ENCODE measurements around the gene TMC1.

TMC1 gene

DNA sequence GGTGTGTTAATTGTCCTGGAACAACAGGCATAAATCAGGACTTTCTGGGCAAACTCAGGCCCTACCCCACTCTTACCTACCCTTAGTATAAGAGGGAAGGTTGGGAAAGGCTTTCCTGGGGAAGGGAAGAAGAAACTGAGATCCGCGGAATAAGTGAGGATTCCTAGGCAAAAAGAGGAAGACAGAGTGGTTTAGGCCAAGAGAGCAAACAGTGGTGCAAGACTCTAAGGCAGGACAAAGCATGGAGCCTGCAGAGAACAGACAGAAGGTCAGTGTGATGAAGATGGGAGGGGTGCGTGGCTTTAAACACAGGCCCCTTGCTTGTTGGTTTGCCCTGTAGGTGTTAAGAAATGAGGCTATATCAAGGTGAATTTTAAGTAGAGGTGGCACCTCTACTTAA lies 69.4 kb downstream of the TMC1 start:
- H3K9ac ChIP-seq (ENCODE audit: low read length in 2 of 2): no peak overlapping the region
- H3K4me1 ChIP-seq (ENCODE audit: control insufficient read depth, insufficient read depth, low read length): peaks cover 10% of the 10 kb centered on the region
- H3K4me3 ChIP-seq (ENCODE audit: low read length in 2 of 2): no peak overlapping the region
- H3K9me3 ChIP-seq (ENCODE audit: control insufficient read depth in 2 of 2, low read length in 2 of 2): no peaks in the 10 kb centered on the region
- no peak overlapping the region for H3K27ac ChIP-seq (ENCODE audit: low read length)
- H3K36me3 ChIP-seq (ENCODE audit: control insufficient read depth in 2 of 2, insufficient read depth in 2 of 2, low read length in 2 of 2): no peaks in the 10 kb centered on the region
- H3K27me3 ChIP-seq (ENCODE audit: control insufficient read depth in 1 of 2, insufficient read depth in 2 of 2, low read length in 2 of 2): no peaks in the 10 kb centered on the region

DNA sequence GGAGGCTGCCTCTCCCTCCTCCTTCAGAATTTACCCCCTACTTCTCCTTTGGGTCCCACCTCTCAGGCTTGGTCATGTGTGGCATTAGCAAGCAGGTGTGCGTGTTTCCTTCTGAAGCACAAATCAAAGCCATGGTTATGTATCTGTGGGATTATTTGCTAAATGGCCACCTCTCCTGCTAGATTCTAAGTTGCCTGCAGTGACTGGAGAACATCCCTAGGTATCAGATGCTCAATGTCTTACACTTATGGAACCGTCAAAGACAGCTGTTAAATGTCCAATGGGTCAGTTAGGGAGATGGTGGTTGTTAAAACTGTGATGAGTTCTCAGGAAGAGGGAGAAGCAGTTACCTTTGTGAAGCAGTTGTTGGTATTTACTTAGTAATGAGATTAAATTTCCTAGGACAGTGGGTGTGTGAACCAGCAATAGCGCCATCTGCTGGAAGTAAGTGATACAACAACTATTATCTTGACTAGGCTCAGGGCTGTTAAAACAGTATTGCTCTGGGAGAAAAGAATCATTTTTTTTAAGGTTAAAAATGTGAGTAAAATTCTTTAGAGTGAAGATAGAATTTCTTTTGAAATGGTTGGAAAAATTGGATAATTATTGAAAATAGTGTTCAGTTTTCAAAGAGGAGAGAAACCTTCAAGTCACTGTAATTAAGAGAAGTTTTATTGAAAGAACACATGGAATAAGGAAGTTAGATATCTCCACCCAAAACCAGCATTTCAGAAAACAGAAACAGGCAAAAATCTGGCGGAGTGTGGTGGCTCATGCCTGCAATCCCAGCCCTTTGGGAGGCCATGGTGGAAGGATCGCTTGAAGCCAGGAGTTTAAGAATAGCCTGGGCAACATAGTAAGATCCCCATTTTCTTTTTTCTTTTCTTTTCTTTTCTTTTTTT lies 71.3 kb downstream of the TMC1 start:
- Histone ChIP-seq H3K36me3 (ENCODE audit: control insufficient read depth in 2 of 2, insufficient read depth in 2 of 2, low read length in 2 of 2) (no peaks in the 10 kb centered on the region), H3K9me3 (ENCODE audit: control insufficient read depth in 2 of 2, low read length in 2 of 2) (no peaks in the 10 kb centered on the region), H3K4me1 (ENCODE audit: control insufficient read depth, insufficient read depth, low read length) (no peaks in the 10 kb centered on the region), H3K9ac (ENCODE audit: low read length in 2 of 2) (no peak overlapping the region), H3K27ac (ENCODE audit: low read length) (no peak overlapping the region), H3K27me3 (ENCODE audit: control insufficient read depth in 1 of 2, insufficient read depth in 2 of 2, low read length in 2 of 2) (no peaks in the 10 kb centered on the region), H3K4me3 (ENCODE audit: low read length in 2 of 2) (no peak overlapping the region)

DNA sequence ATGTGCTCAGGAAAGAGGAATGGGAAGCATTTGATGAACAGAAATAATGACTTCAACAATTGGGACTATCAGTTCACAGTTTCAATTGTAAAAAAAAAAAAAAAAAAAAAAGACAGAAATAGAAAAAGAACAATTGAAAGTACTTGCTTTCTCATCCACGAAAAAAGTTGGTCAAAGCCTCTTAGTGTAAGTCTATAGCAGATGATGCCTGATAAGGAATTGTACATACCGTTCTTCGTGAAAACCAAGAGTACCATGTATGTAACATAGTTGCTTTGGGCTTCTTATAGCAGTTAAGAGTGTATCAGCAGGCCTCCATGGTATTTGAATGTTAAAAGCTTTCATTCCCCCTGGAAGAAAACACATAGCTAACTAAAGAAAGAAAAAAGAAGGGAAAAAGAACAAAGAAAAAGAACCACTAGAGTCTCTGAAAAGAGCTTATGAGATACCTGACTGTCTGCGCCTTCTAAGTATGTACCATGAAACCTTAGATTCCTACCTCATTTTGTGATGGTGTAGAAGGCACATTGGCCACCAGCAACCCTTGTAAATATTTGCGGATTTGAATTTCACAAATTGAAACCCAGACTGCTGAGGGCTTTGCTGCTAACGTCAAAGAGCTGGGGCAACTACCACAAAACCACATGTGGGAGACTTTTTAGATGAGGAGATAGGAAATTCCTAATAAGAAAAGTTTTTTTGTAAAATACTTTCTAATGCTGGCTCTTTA lies 75.2 kb downstream of the TMC1 start:
- Histone ChIP-seq H3K9me3 (ENCODE audit: control insufficient read depth in 2 of 2, low read length in 2 of 2) (no peaks in the 10 kb centered on the region), H3K9ac (ENCODE audit: low read length in 2 of 2) (no peak overlapping the region)

DNA sequence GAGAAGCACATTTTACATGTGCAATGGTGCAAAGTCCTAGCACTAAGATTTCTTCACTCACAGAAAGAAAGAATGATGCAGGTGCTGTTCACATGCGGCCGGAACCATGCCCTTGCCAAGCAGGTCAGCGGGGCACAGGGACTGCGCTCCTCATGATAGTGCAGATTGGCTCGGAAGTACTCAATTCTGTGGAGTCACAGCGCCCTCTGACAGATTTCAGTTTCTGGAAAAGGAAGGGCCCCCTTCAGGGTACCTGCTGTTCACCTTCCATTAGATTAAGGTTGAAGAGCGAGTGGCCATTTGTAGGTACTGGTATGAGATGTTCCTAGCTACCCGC lies 75.7 kb downstream of the TMC1 start:
- no peaks in the 10 kb centered on the region for H3K4me1 ChIP-seq (ENCODE audit: control insufficient read depth, insufficient read depth, low read length)
- H3K27me3 ChIP-seq (ENCODE audit: control insufficient read depth in 1 of 2, insufficient read depth in 2 of 2, low read length in 2 of 2): no peaks in the 10 kb centered on the region
- H3K36me3 ChIP-seq (ENCODE audit: control insufficient read depth in 2 of 2, insufficient read depth in 2 of 2, low read length in 2 of 2): no peaks in the 10 kb centered on the region
- no peaks in the 10 kb centered on the region for H3K9me3 ChIP-seq (ENCODE audit: control insufficient read depth in 2 of 2, low read length in 2 of 2)
- no peak overlapping the region for H3K27ac ChIP-seq (ENCODE audit: low read length)
- H3K9ac ChIP-seq (ENCODE audit: low read length in 2 of 2): no peak overlapping the region
- H3K4me3 ChIP-seq (ENCODE audit: low read length in 2 of 2): no peak overlapping the region

More for the DNA sequence above, 75.2 kb downstream of the TMC1 start:
- Histone ChIP-seq H3K4me1 (ENCODE audit: control insufficient read depth, insufficient read depth, low read length) (no peaks in the 10 kb centered on the region), H3K36me3 (ENCODE audit: control insufficient read depth in 2 of 2, insufficient read depth in 2 of 2, low read length in 2 of 2) (no peaks in the 10 kb centered on the region), H3K27me3 (ENCODE audit: control insufficient read depth in 1 of 2, insufficient read depth in 2 of 2, low read length in 2 of 2) (no peaks in the 10 kb centered on the region), H3K27ac (ENCODE audit: low read length) (no peak overlapping the region), H3K4me3 (ENCODE audit: low read length in 2 of 2) (no peak overlapping the region)

DNA sequence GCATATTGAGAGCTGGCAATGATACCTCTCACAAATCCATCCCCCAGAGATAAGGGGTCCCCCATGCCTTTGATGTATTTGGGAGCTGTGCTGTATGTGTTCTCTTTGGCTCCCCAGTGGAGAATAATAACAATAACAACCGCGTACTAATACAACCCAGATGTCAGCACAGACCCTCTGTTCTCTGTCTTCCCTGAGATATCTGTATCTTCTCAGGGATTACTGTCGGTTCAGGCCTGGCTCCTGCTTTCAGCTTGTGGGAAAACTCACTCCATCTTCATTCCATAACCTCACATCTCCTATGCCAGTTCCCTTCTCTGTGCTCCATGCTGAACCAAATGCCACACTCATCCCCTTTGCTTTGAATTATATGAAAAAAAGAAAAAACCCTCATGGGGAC lies 76.2 kb downstream of the TMC1 start:
- no peaks in the 10 kb centered on the region for H3K27me3 ChIP-seq (ENCODE audit: control insufficient read depth in 1 of 2, insufficient read depth in 2 of 2, low read length in 2 of 2)
- H3K27ac ChIP-seq (ENCODE audit: low read length): no peak overlapping the region
- H3K9me3 ChIP-seq (ENCODE audit: control insufficient read depth in 2 of 2, low read length in 2 of 2): no peaks in the 10 kb centered on the region
- H3K9ac ChIP-seq (ENCODE audit: low read length in 2 of 2): no peak overlapping the region
- H3K36me3 ChIP-seq (ENCODE audit: control insufficient read depth in 2 of 2, insufficient read depth in 2 of 2, low read length in 2 of 2): no peaks in the 10 kb centered on the region
- H3K4me3 ChIP-seq (ENCODE audit: low read length in 2 of 2): no peak overlapping the region
- no peaks in the 10 kb centered on the region for H3K4me1 ChIP-seq (ENCODE audit: control insufficient read depth, insufficient read depth, low read length)

DNA sequence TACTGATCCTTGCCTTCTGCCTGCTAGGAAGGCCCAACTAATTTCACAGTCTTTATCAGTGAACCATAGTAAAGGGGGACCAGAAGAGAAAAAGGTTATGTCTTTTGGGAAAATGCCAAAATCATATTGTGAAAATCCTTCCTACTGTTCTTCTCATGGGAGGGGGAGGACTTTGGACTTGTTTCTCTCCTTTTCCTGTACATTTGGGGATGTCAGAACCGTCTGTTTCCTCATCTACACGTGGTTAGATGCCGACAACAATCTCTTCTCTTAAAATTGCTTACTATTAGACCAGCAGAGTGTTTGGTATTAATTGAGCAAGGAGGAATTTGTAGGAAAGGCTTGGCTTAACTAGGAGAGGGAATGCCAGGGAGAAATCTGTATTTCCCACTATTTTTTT lies 77.2 kb downstream of the TMC1 start:
- Histone ChIP-seq H3K9me3 (ENCODE audit: control insufficient read depth in 2 of 2, low read length in 2 of 2) (no peaks in the 10 kb centered on the region), H3K9ac (ENCODE audit: low read length in 2 of 2) (no peak overlapping the region), H3K27ac (ENCODE audit: low read length) (no peak overlapping the region), H3K4me1 (ENCODE audit: control insufficient read depth, insufficient read depth, low read length) (no peaks in the 10 kb centered on the region), H3K36me3 (ENCODE audit: control insufficient read depth in 2 of 2, insufficient read depth in 2 of 2, low read length in 2 of 2) (no peaks in the 10 kb centered on the region), H3K4me3 (ENCODE audit: low read length in 2 of 2) (no peak overlapping the region), H3K27me3 (ENCODE audit: control insufficient read depth in 1 of 2, insufficient read depth in 2 of 2, low read length in 2 of 2) (no peaks in the 10 kb centered on the region)

DNA sequence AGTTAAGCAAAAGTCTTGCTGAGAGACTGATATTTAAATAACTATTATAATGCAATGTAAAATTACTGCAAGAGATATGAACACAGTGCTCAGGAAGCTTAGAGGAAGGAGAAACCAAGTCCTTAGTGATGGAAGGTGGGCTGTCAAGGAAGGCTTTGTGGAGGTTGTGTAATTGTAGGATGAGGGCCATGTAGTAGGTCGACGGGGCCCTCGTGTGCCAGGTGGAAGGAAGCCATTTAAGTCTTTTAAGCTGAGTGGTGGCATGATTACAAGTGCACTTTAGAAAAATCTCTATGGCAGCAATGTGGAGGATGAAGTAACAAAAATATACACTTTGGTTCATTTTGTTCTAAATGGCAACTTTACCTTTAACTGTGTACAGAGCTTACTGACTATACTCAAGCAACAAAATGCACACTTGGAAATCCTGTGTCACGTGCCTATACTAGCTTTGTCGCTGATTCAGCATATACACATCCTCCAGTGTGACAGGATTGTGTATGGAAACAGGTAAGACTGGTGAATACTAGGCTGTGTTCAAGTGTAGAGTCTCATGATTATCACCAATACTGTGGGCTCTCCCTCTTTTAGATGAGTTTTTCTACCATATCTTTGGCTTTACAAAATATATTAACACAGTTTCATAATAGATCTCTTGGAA lies 78.6 kb downstream of the TMC1 start:
- Histone ChIP-seq H3K4me3 (ENCODE audit: low read length in 2 of 2) (no peak overlapping the region), H3K9me3 (ENCODE audit: control insufficient read depth in 2 of 2, low read length in 2 of 2) (no peaks in the 10 kb centered on the region), H3K4me1 (ENCODE audit: control insufficient read depth, insufficient read depth, low read length) (no peaks in the 10 kb centered on the region), H3K36me3 (ENCODE audit: control insufficient read depth in 2 of 2, insufficient read depth in 2 of 2, low read length in 2 of 2) (no peaks in the 10 kb centered on the region), H3K9ac (ENCODE audit: low read length in 2 of 2) (no peak overlapping the region), H3K27ac (ENCODE audit: low read length) (no peak overlapping the region), H3K27me3 (ENCODE audit: control insufficient read depth in 1 of 2, insufficient read depth in 2 of 2, low read length in 2 of 2) (no peaks in the 10 kb centered on the region)

DNA sequence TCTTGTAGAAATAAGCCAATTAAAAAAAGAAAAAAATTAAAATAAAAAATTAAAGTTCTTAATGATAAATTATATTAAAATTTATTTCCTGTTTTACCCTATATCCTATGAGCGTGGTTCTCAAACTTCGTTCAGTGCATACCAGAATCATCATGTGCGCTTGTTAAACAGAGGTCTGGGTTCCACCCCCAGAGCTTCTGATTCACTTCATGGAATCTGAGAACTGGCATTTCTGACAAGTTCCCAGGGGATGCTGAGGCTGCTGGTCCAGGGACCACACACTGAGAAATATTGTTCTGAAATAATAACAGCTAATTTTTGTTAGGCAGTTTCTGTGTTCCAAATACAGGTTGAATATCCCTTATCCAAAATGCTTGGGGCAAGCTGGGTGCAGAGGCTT lies 79.3 kb downstream of the TMC1 start:
- Histone ChIP-seq H3K9ac (ENCODE audit: low read length in 2 of 2) (no peak overlapping the region), H3K4me3 (ENCODE audit: low read length in 2 of 2) (no peak overlapping the region), H3K27ac (ENCODE audit: low read length) (no peak overlapping the region), H3K9me3 (ENCODE audit: control insufficient read depth in 2 of 2, low read length in 2 of 2) (no peaks in the 10 kb centered on the region), H3K4me1 (ENCODE audit: control insufficient read depth, insufficient read depth, low read length) (no peaks in the 10 kb centered on the region), H3K27me3 (ENCODE audit: control insufficient read depth in 1 of 2, insufficient read depth in 2 of 2, low read length in 2 of 2) (no peaks in the 10 kb centered on the region), H3K36me3 (ENCODE audit: control insufficient read depth in 2 of 2, insufficient read depth in 2 of 2, low read length in 2 of 2) (no peaks in the 10 kb centered on the region)

DNA sequence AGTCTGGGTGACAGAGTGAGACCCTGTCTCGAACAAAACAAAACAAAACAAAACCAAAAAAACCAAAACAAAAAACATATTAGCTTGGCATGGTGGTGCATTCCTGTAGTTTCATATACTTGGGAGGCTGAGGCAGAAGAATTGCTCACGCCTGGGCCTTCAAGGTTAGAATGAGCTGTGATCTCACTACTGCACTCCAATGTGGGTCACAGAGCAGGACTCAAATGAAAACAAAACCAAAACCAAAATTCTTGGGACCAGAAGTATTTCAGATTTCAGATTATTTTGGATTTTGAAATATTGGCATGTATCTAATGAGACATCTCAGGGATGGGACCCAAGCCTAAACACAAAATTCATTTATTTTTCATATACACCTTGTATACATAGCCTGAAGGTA lies 80.2 kb downstream of the TMC1 start:
- no peaks in the 10 kb centered on the region for H3K27me3 ChIP-seq (ENCODE audit: control insufficient read depth in 1 of 2, insufficient read depth in 2 of 2, low read length in 2 of 2)
- no peak overlapping the region for H3K27ac ChIP-seq (ENCODE audit: low read length)
- no peaks in the 10 kb centered on the region for H3K36me3 ChIP-seq (ENCODE audit: control insufficient read depth in 2 of 2, insufficient read depth in 2 of 2, low read length in 2 of 2)
- no peak overlapping the region for H3K4me3 ChIP-seq (ENCODE audit: low read length in 2 of 2)
- H3K4me1 ChIP-seq (ENCODE audit: control insufficient read depth, insufficient read depth, low read length): no peaks in the 10 kb centered on the region
- H3K9me3 ChIP-seq (ENCODE audit: control insufficient read depth in 2 of 2, low read length in 2 of 2): no peaks in the 10 kb centered on the region
- no peak overlapping the region for H3K9ac ChIP-seq (ENCODE audit: low read length in 2 of 2)

DNA sequence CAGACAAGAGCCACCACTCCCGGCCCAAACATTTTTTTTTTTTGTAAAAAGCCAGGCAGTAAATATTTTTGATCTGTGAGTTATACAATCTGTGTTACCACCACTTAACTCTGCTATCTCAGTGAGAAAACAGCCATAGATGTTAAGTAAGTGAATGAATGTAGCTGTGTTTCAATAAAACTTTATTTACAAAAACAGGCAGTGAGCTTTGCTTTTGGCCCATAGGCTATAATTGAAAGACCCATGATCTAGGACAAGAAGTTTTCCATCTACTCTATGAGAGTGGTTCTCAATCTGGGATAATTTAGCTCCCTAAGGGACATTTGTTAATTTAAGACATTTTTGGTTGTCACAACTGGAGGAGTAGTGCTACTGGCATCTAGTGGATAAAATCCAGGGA lies 91.0 kb downstream of the TMC1 start:
- no peaks in the 10 kb centered on the region for H3K27me3 ChIP-seq (ENCODE audit: control insufficient read depth in 1 of 2, insufficient read depth in 2 of 2, low read length in 2 of 2)
- H3K27ac ChIP-seq (ENCODE audit: low read length): no peak overlapping the region
- no peaks in the 10 kb centered on the region for H3K4me1 ChIP-seq (ENCODE audit: control insufficient read depth, insufficient read depth, low read length)
- no peaks in the 10 kb centered on the region for H3K36me3 ChIP-seq (ENCODE audit: control insufficient read depth in 2 of 2, insufficient read depth in 2 of 2, low read length in 2 of 2)
- H3K9me3 ChIP-seq (ENCODE audit: control insufficient read depth in 2 of 2, low read length in 2 of 2): no peaks in the 10 kb centered on the region
- no peak overlapping the region for H3K9ac ChIP-seq (ENCODE audit: low read length in 2 of 2)
- no peak overlapping the region for H3K4me3 ChIP-seq (ENCODE audit: low read length in 2 of 2)
